22Rv1 (cell line): Measurements from ENCODE around the gene SOX14.

Experiments used
- H3K27ac ChIP-seq: fragments of 450-650 bp; 2 replicates; pipeline ENCODE4 v1.5.1; 2017
- ZFX ChIP-seq: fragments of 450-650 bp; IDR thresholded peaks from 2 replicates; pipeline ENCODE4 v1.6.1; 2017; ENCODE audit warnings: antibody characterized with exemption, borderline replicate concordance
- TF ChIP-seq, protein P1 (sequence below): fragments of 450-650 bp; IDR thresholded peaks from 2 replicates; pipeline ENCODE4 v1.5.1; 2017; ENCODE audit warnings: mild to moderate bottlenecking

SOX14 gene

GRCh38 chr3:137809509-137809908, 45.4 kb downstream of the SOX14 start:
- TF ChIP-seq ZFX: no peak
- TF ChIP-seq, protein P1, sequence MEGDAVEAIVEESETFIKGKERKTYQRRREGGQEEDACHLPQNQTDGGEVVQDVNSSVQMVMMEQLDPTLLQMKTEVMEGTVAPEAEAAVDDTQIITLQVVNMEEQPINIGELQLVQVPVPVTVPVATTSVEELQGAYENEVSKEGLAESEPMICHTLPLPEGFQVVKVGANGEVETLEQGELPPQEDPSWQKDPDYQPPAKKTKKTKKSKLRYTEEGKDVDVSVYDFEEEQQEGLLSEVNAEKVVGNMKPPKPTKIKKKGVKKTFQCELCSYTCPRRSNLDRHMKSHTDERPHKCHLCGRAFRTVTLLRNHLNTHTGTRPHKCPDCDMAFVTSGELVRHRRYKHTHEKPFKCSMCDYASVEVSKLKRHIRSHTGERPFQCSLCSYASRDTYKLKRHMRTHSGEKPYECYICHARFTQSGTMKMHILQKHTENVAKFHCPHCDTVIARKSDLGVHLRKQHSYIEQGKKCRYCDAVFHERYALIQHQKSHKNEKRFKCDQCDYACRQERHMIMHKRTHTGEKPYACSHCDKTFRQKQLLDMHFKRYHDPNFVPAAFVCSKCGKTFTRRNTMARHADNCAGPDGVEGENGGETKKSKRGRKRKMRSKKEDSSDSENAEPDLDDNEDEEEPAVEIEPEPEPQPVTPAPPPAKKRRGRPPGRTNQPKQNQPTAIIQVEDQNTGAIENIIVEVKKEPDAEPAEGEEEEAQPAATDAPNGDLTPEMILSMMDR: no peak
- no peak overlapping the region for H3K27ac ChIP-seq

DNA sequence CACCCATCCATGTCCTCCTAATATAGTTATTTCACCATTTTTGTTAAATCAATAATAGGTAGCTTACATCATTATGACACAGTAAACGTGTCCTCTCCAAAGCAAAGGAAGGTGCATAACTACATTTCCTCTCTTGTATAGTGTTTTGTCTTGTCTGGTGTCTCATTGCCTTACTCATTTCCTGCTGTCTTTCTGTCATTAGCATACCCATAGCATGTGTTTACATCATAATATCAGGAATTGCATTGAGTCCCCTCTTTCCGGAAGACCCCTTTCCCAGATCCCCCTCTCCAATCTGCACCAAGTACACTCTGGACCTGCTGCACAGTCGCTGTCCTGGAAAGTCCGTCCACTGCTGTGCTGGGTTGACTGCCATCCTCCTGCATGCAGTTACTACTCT, 47.9 kb downstream of the SOX14 start:
- H3K27ac ChIP-seq: no peak overlapping the region
- no peak for TF ChIP-seq ZFX
- TF ChIP-seq, protein P1: no peak

GRCh38 chr3:137815251-137815650, 51.1 kb downstream of the SOX14 start:
- no peak overlapping the region for H3K27ac ChIP-seq

More at GRCh38 chr3:137815251-137815650, 51.1 kb downstream of the SOX14 start:
- TF ChIP-seq, protein P1: no peak
- TF ChIP-seq ZFX: no peak
